Motor neuron (in vitro differentiated cells): ENCODE data around the gene FAP. TPM values are rescaled to one million over a fixed set of nuclear protein-coding genes. Genes with fewer than 3 reads are reported as not detected.

Experiments
- ATAC-seq, 8 experiments: fragments of 200-7000 bp; cut with Tn5 transposase; replicated peaks in 6 of 8; 2 replicates each; pipeline ENCODE4 v1.8.0; 2021; ENCODE audit warnings: mild to moderate bottlenecking in 8 of 8, moderate library complexity in 8 of 8
- H3K27ac ChIP-seq, 2 donors: fragments of 250-450 bp; sonication (Bioruptor Pico); 2 replicates each; pipeline ENCODE4 v1.9.0; 2021; ENCODE audit warnings: antibody characterized with exemption in 2 of 2, mild to moderate bottlenecking in 2 of 2, moderate library complexity in 1 of 2
- H3K4me1 ChIP-seq, 2 donors: fragments of 250-450 bp; sonication (Bioruptor Pico); replicated peaks in 1 of 2; 2 replicates each; pipeline ENCODE4 v1.6.1; 2021; ENCODE audit warnings: antibody characterized with exemption in 2 of 2, mild to moderate bottlenecking in 2 of 2, moderate library complexity in 1 of 2
- H3K4me3 ChIP-seq, 5 donors: fragments of 250-450 bp; sonication (Bioruptor Pico); 2 replicates each; pipeline ENCODE4 v1.9.0; 2021; ENCODE audit warnings: antibody characterized with exemption in 5 of 5, mild to moderate bottlenecking in 5 of 5, moderate library complexity in 4 of 5
- WGBS, 10 experiments: fragments of 450-650 bp; shearing (Covaris generic); methylation state at CpG; one replicate each; pipeline ENCODE4 v1.0.0; 2022; 5-methylcytosine and 5-hydroxymethylcytosine counted together
- in situ Hi-C, 9 experiments: fragments of 400-800 bp; cut with MboI; loops; one replicate each; pipeline ENCODE4 v1.15.0; 2021; ENCODE audit warnings: low sequenced_read_pairs in 9 of 9, low pct_unique_long_range_greater_than_20kb in 2 of 9; ENCODE audit not compliant: unreplicated experiment in 9 of 9
- total RNA-seq, 8 experiments: library from RNA; unstranded; fragments of 300-600 nt; gene quantifications; 2 replicates each; pipeline versions ENCODE4 v1.2.3 to v1.2.4, GENCODE V29; 2022

FAP gene
- total RNA-seq, 8 experiments from 2014 or later = 0.11 to 274 (median 12.7) TPM; not detected in 1

GRCh38 chr2:162257425-162257824 lies 14.2 kb upstream of the FAP start:
- Histone ChIP-seq H3K4me1 (peaks cover 0 to 5% of the 10 kb centered on the region in 2 donors), H3K27ac (no peak overlapping the region), H3K4me3 (no peak overlapping the region)
- in situ Hi-C loops = no loop called here
- 0 to 38% (median 8%) methylated on average over 1 of the region's 1 CpG; no CpG with 5 or more reads in 3 of the 10 experiments for WGBS, 10 experiments
- peak in 3 of 8 experiments; percentile 39 to 62 (median 51) for ATAC-seq

- H3K4me1 ChIP-seq = peaks cover 0 to under 1% of the 10 kb centered on the region in 2 donors
- no peak overlapping the region for H3K4me3 ChIP-seq
- no peak overlapping the region for H3K27ac ChIP-seq
- in situ Hi-C loops = no loop called here
- peak in 3 of 8 experiments; percentile 14 to 29 (median 24) for ATAC-seq
- WGBS, 10 experiments = 0 to 100% (median 78%) methylated on average over 1 to 2 of the region's 2 CpGs
Observed at GRCh38 chr2:162256591-162256991, 13.3 kb upstream of the FAP start.

- WGBS, 10 experiments = 75 to 100% (median 100%) methylated on average over 1 to 2 of the region's 2 CpGs; no CpG with 5 or more reads in 1 of the 10 experiments
- H3K27ac ChIP-seq = no peak overlapping the region
- H3K4me1 ChIP-seq = no peaks in the 10 kb centered on the region
- ATAC-seq = no peak
- in situ Hi-C loops = no loop called here
- H3K4me3 ChIP-seq = no peak overlapping the region
Observed at GRCh38 chr2:162254236-162254871, 11.1 kb upstream of the FAP start.

GRCh38 chr2:162253435-162253834 lies 10.2 kb upstream of the FAP start:
- H3K4me1 ChIP-seq = no peaks in the 10 kb centered on the region
- H3K4me3 ChIP-seq = no peak overlapping the region
- in situ Hi-C loops = no loop called here
- 80 to 100% (median 100%) methylated on average over 1 to 2 of the region's 3 CpGs; no CpG with 5 or more reads in 1 of the 10 experiments for WGBS, 10 experiments
- H3K27ac ChIP-seq = no peak overlapping the region
- ATAC-seq = no peak

GRCh38 chr2:162252153-162252552 lies 8.9 kb upstream of the FAP start:
- WGBS, 10 experiments = 44 to 100% (median 86%) methylated on average over 1 to 2 of the region's 2 CpGs
- in situ Hi-C loops = no loop called here
- no peak overlapping the region for H3K27ac ChIP-seq
- H3K4me1 ChIP-seq = no peaks in the 10 kb centered on the region
- ATAC-seq = peak in 3 of 8 experiments; percentile 30 to 64 (median 49)
- H3K4me3 ChIP-seq = no peak overlapping the region

GRCh38 chr2:162245781-162246180 lies 2.5 kb upstream of the FAP start:
- no peak overlapping the region for H3K4me3 ChIP-seq
- in situ Hi-C loops = no loop called here
- no peaks in the 10 kb centered on the region for H3K4me1 ChIP-seq
- H3K27ac ChIP-seq = no peak overlapping the region
- no peak for ATAC-seq

- in situ Hi-C loops = no loop called here
- 0 to 100% (median 81%) methylated on average over 1 of the region's 1 CpG for WGBS, 10 experiments
- H3K4me3 ChIP-seq = no peak overlapping the region
- H3K4me1 ChIP-seq = no peaks in the 10 kb centered on the region
- peak in 3 of 8 experiments; percentile 40 to 49 (median 41) for ATAC-seq
- no peak overlapping the region for H3K27ac ChIP-seq
Observed at GRCh38 chr2:162245061-162245460, 1.8 kb upstream of the FAP start.

- ATAC-seq = peak in 3 of 8 experiments; percentile 89 to 92 (median 91)
Observed at GRCh38 chr2:162244541-162245031, 1.3 kb upstream of the FAP start.

GRCh38 chr2:162243715-162244114 lies 470 bp upstream of the FAP start:
- Histone ChIP-seq H3K4me3 (no peak overlapping the region), H3K27ac (no peak overlapping the region), H3K4me1 (no peaks in the 10 kb centered on the region)
- in situ Hi-C loops = no loop called here
- 0 to 100% (median 36%) methylated on average over 1 of the region's 1 CpG; no CpG with 5 or more reads in 1 of the 10 experiments for WGBS, 10 experiments
- no peak for ATAC-seq

More at GRCh38 chr2:162244541-162245031, 1.3 kb upstream of the FAP start:
- in situ Hi-C loops = no loop called here
- Histone ChIP-seq H3K27ac (no peak overlapping the region), H3K4me1 (no peaks in the 10 kb centered on the region), H3K4me3 (no peak overlapping the region)
- WGBS, 10 experiments = 13 to 100% (median 100%) methylated on average over 1 to 2 of the region's 2 CpGs; no CpG with 5 or more reads in 1 of the 10 experiments

GRCh38 chr2:162242586-162243280 lies 512 bp downstream of the FAP start:
- Histone ChIP-seq H3K27ac (no peak overlapping the region), H3K4me1 (no peaks in the 10 kb centered on the region), H3K4me3 (no peak overlapping the region)
- in situ Hi-C loops = no loop called here
- ATAC-seq = no peak
- WGBS, 10 experiments = 6 to 88% (median 24%) methylated on average over 1 to 5 of the region's 5 CpGs

GRCh38 chr2:162241571-162241970 lies 1.7 kb downstream of the FAP start:
- ATAC-seq = no peak
- in situ Hi-C loops = no loop called here
- 8 to 83% (median 63%) methylated on average over 1 of the region's 1 CpG; no CpG with 5 or more reads in 1 of the 10 experiments for WGBS, 10 experiments
- Histone ChIP-seq H3K4me1 (no peaks in the 10 kb centered on the region), H3K4me3 (no peak overlapping the region), H3K27ac (no peak overlapping the region)

GRCh38 chr2:162234620-162235462 lies 8.4 kb downstream of the FAP start:
- H3K27ac ChIP-seq = no peak overlapping the region
- 90 to 100% (median 100%) methylated on average over 1 to 9 of the region's 38 CpGs; no CpG with 5 or more reads in 3 of the 10 experiments for WGBS, 10 experiments
- no peak overlapping the region for H3K4me3 ChIP-seq
- no peaks in the 10 kb centered on the region for H3K4me1 ChIP-seq
- peak in 2 of 8 experiments; percentile 8 to 23 for ATAC-seq
- in situ Hi-C loops = no loop called here

- Histone ChIP-seq H3K4me3 (no peak overlapping the region), H3K27ac (no peak overlapping the region), H3K4me1 (no peaks in the 10 kb centered on the region)
- in situ Hi-C loops = no loop called here
- ATAC-seq = peak in 2 of 8 experiments; percentile 78 to 85
- WGBS, 10 experiments = 0 to 92% (median 60%) methylated on average over 1 of the region's 1 CpG; no CpG with 5 or more reads in 1 of the 10 experiments
Observed at GRCh38 chr2:162233197-162233596, 10.0 kb downstream of the FAP start.
